HG03521 (cell line): ENCODE results near the gene FGF4.

Experiments
- ATAC-seq: cut with Tn5 transposase; IDR thresholded peaks from one replicate; pipeline ENCODE4 v1.9.1; 2021; ENCODE audit warnings: mild to moderate bottlenecking, moderate library complexity; ENCODE audit not compliant: unreplicated experiment

The FGF4 gene

GRCh38 chr11:69726481-69726880 lies 48.7 kb downstream of the FGF4 start:
- no peak for ATAC-seq

GRCh38 chr11:69726019-69726418 lies 49.1 kb downstream of the FGF4 start:
- no peak for ATAC-seq

DNA sequence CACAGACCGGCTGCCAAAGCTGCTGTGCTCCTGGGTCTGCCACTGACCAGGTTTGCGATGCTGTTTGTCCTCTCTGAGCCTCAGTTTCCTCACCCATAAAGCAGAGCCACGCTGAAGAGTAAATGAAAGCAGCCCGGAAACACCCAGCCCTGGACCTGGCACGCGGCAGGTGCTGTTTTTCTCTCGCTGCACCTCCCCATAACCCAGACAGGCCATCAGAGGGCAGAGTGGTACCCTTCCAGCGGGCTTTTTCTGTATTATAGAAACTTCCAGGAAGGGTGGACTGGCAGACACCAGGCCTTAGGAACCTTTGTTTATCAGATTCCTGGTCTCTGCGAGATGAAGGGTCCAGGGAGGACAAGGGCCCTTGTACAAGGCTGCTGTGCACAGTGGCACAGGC lies 53.4 kb downstream of the FGF4 start:
- no peak for ATAC-seq

GRCh38 chr11:69721106-69721505 lies 54.0 kb downstream of the FGF4 start:
- ATAC-seq: no peak
